NCI-H510A (cell line): ENCODE results near the gene HBA1.
"Not testable (repeated sequence)": the region's sequence is repeated elsewhere in the genome, so short reads cannot be mapped to it uniquely, and the experiment has no call there.

Experiments
- DNase-seq: peaks from one replicate; lab custom pipeline; 2025; lab: John Stamatoyannopoulos, UW

Gene HBA1

DNA sequence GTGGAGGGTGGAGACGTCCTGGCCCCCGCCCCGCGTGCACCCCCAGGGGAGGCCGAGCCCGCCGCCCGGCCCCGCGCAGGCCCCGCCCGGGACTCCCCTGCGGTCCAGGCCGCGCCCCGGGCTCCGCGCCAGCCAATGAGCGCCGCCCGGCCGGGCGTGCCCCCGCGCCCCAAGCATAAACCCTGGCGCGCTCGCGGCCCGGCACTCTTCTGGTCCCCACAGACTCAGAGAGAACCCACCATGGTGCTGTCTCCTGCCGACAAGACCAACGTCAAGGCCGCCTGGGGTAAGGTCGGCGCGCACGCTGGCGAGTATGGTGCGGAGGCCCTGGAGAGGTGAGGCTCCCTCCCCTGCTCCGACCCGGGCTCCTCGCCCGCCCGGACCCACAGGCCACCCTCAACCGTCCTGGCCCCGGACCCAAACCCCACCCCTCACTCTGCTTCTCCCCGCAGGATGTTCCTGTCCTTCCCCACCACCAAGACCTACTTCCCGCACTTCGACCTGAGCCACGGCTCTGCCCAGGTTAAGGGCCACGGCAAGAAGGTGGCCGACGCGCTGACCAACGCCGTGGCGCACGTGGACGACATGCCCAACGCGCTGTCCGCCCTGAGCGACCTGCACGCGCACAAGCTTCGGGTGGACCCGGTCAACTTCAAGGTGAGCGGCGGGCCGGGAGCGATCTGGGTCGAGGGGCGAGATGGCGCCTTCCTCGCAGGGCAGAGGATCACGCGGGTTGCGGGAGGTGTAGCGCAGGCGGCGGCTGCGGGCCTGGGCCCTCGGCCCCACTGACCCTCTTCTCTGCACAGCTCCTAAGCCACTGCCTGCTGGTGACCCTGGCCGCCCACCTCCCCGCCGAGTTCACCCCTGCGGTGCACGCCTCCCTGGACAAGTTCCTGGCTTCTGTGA is at the start of gene HBA1:
Gene HBA1 (plus strand): TSS at position 204 of the 906 bp plus-strand sequence. CDS start 37 bp downstream, at position 241.
- not testable (repeated sequence) for DNase-seq

DNA sequence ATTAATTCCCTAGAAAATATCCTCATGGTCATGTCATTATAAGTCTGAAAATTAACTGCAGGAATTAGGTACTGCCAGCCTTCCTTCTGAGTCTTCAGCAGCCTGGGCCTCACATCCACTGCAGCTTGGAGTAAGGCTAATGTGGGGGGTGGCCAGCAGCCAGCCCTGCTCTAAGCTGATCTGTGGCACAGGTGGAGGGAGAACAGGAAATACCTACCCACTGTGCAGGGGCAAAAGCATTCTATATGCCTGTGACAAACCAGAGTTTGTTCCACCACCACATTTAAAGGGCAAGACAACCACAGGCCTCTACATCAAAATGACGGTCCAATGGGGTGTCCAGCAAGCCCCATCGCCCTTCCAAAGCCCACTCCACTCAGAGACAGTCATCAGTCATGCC is 47.4 kb upstream of the HBA1 start:
- no peak for DNase-seq

- DNase-seq = no peak
Measured at GRCh38 chr16:130533-131173, 45.8 kb upstream of the HBA1 start.

DNA sequence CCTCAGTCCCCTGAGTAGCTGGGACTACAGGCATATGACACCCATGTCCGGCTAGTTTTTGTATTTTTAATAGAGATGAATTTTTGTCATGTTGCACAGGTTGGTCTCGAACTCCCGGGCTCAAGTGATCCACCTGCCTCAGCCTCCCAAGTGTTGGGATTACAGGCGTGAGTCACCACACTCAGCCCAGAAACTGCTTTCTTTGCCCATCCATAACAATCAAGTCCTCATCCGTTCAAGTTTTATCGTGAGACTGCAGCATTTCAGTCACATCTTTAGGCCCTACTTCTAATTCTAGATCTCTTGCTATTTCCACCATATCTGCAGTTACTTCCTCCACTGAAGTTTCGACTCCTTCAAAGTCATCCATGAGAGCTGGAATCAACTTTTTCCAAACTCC is 44.4 kb upstream of the HBA1 start:
- no peak for DNase-seq

- no peak for DNase-seq
Measured at GRCh38 chr16:133716-134115, 42.8 kb upstream of the HBA1 start.

DNA sequence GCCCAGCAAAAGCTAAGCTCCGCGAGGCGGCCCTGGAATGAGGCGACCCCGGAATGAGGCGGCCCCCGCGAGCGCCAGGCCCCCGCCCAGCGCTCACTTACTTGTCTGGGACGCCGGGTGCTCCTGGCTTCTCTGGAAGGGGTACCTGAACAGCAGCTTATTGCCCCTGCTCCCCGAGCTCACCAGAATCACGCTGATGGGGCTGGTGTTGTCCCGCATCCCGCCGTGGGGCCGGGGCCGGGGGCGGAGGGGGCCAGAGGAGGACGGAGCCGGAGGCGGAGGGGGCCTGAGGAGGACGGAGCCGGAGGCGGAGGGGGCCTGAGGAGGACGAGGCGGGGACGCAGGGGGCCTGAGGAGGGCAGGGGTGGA is 38.4 kb upstream of the HBA1 start:
- DNase-seq = no peak

GRCh38 chr16:140175-140857 is 36.2 kb upstream of the HBA1 start:
- DNase-seq = no peak

DNA sequence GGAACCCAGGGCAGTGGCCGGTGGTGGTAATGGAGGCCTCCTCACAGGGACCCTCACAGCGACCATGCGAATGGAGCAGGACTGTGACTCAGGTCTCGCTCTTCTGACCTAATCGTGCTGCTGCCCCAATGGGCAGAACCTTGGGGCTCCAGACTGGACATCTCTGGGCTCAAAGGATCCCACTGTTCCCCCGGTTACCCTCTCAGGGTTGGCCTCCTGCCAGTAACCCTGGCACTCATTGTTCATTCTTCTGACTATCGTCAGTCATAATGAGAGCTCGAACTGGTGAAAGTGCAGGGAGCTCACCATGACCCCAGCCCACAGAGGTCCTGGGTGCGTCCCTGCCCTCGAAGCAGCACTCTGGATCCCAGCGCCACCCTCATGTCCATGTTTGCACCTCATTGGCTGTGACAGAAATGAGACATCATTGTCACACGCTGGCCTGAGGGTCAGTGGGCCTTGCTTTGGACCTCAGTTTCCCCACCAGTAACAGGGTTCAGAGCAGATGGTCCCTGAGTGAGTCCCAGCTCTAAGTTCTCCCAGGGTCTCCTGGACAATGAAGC is 34.0 kb upstream of the HBA1 start:
- no peak for DNase-seq

DNA sequence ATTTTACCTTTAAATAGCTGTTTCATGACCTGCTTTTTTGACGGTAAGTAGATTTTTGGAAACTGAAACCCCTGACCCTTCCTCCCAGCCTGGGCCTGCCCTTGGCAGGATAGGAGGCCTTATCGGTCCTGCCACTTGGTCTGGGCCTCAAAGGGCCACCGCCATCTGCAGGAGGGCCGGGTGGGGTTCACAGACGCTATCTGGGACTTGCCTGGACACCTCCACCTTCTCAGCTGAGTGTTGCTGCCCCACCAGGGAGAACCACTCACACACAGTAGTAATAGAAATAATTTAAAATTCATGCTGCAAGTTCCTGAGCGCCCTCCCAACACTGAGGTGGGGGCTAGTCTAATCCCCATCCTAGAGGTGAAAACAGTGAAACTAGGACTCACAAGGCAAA is 33.4 kb upstream of the HBA1 start:
- no peak for DNase-seq

- no peak for DNase-seq
Measured at GRCh38 chr16:143456-143855, 33.0 kb upstream of the HBA1 start.

- DNase-seq = no peak
Measured at GRCh38 chr16:144797-145252, 31.7 kb upstream of the HBA1 start.

GRCh38 chr16:146646-147045 is 29.8 kb upstream of the HBA1 start:
- no peak for DNase-seq

GRCh38 chr16:149024-149660 is 27.3 kb upstream of the HBA1 start:
- no peak for DNase-seq

DNA sequence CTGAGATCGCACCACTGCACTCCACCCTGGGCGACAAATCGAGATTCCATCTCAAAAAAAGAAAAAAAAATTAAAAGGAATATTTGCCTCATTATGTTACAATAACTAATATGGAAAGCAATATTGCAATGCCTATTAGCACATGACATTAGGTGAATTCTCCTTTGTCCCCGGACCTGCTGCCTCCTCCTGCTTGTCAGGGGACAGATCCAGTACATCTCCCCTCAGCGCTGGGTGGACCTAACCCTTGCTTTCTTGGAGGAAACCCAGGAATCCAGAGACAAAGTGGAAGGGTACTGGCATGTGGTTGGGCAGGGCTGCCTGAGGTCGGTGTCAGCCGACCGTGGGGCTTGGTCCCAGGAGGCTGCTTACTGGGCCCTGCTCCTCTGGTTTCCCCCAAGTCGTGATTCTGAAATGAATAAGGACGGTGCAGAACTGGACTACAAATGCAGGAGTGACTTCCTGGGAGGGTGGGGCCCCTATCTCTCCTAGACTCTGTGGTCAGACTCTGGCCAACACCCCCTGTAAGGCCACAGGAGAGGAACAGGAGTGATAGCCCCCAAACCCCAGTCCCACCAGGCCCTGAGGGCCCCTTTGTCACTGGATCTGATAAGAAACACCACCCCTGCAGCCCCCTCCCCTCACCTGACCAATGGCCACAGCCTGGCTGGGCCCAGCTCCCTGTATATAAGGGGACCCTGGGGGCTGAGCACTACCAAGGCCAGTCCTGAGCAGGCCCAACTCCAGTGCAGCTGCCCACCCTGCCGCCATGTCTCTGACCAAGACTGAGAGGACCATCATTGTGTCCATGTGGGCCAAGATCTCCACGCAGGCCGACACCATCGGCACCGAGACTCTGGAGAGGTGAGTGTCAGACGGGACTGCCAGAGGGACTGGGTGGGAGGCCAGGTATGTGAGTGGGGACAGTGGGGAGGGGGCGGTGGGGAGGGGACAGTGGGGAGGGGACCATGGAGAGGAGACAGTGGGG is 24.0 kb upstream of the HBA1 start, which contains the start of gene HBZ:
Gene HBZ (plus strand): TSS at position 504 of the 988 bp plus-strand sequence. CDS start 266 bp downstream, at position 770.
- no peak for DNase-seq

GRCh38 chr16:153129-153521 is 23.4 kb upstream of the HBA1 start:
- DNase-seq = not testable (repeated sequence)

GRCh38 chr16:153550-154216 is 22.8 kb upstream of the HBA1 start:
- not testable (repeated sequence) for DNase-seq

DNA sequence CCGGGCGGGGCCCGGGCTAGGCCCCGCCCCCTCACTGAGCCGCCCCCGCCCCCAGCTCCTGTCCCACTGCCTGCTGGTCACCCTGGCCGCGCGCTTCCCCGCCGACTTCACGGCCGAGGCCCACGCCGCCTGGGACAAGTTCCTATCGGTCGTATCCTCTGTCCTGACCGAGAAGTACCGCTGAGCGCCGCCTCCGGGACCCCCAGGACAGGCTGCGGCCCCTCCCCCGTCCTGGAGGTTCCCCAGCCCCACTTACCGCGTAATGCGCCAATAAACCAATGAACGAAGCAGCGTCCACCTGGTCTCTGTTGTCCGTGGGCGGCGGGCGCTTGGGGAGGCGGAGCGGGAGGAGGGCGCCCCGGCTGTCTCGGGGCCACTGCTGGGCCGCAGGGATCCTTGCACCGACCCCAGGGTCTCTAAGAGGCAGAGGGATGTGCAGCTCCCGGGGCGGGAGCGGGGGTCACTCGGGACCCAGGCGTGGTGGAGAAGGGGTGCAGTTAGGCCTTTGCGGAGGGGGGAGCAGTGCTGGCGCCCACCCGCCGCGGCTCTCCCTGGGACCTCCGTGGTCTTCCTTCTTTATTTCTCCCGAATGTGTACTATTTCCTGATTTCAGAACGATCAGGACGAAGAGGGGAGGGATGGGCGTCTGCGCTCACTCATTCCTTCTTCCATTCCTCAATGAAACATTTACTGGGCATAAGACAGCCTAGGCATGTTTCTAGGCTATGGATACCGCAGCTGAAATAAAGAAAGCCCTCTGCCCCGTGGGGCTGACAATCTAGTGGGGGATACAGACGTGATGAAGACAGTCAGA is 22.1 kb upstream of the HBA1 start:
- DNase-seq = no peak

DNA sequence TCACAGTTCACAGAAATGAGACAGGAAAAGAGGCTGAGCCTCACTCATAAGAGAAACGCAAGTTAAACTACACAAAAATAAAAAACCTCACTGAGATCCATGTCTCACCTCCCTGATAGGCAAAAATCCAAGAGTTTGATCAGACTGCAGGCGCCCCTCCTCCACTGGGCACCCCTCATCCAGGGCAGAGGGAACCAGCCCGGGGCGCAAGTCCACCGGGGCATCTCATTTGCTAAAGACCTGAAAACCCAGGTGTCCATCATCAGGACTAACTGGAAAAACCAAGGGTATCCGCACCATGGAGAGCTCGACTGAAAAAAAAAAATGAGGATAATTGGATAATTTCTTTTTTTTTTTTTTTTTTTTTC is 21.5 kb upstream of the HBA1 start:
- DNase-seq = no peak
